Measurements from ENCODE around the gene SLC7A1.

SLC7A1 gene

GRCh38 chr13:29535663-29536655 lies 59.5 kb downstream of the SLC7A1 start:
- in situ Hi-C loops (cut with MboI; ENCODE audit: low sequenced_read_pairs) = loop anchor here (25.0 kb wide), 1 partner anchor 176 kb away; no protein-coding TSS in a partner anchor

- in situ Hi-C loops (cut with MboI; ENCODE audit: low sequenced_read_pairs) = loop anchor here (25.0 kb wide), 1 partner anchor 178 kb away; no protein-coding TSS in a partner anchor
Observed at GRCh38 chr13:29534083-29534482, 61.4 kb downstream of the SLC7A1 start.

GRCh38 chr13:29532821-29533220 lies 62.7 kb downstream of the SLC7A1 start:
- in situ Hi-C loops (cut with MboI; ENCODE audit: low sequenced_read_pairs) = loop anchor here (25.0 kb wide), 1 partner anchor 179 kb away; no protein-coding TSS in a partner anchor

- in situ Hi-C loops (cut with MboI; ENCODE audit: low sequenced_read_pairs) = loop anchor here (25.0 kb wide), 1 partner anchor 180 kb away; no protein-coding TSS in a partner anchor
Observed at GRCh38 chr13:29532116-29532515, 63.4 kb downstream of the SLC7A1 start.

GRCh38 chr13:29530901-29531300 lies 64.6 kb downstream of the SLC7A1 start:
- in situ Hi-C loops (cut with MboI; ENCODE audit: low sequenced_read_pairs) = loop anchor here (25.0 kb wide), 1 partner anchor 181 kb away; no protein-coding TSS in a partner anchor

GRCh38 chr13:29529754-29530153 lies 65.7 kb downstream of the SLC7A1 start:
- in situ Hi-C loops (cut with MboI; ENCODE audit: low sequenced_read_pairs) = loop anchor here (25.0 kb wide), 1 partner anchor 183 kb away; no protein-coding TSS in a partner anchor

- in situ Hi-C loops (cut with MboI; ENCODE audit: low sequenced_read_pairs) = loop anchor here (25.0 kb wide), 1 partner anchor 184 kb away; no protein-coding TSS in a partner anchor
Observed at GRCh38 chr13:29527916-29528315, 67.6 kb downstream of the SLC7A1 start.

- in situ Hi-C loops (cut with MboI; ENCODE audit: low sequenced_read_pairs) = loop anchor here (25.0 kb wide), 1 partner anchor 185 kb away; no protein-coding TSS in a partner anchor
Observed at GRCh38 chr13:29527511-29527910, 68.0 kb downstream of the SLC7A1 start.

- in situ Hi-C loops (cut with MboI; ENCODE audit: low sequenced_read_pairs) = loop anchor here (25.0 kb wide), 1 partner anchor 186 kb away; no protein-coding TSS in a partner anchor
Observed at GRCh38 chr13:29526741-29527140, 68.7 kb downstream of the SLC7A1 start.

GRCh38 chr13:29525757-29526156 lies 69.7 kb downstream of the SLC7A1 start:
- in situ Hi-C loops (cut with MboI; ENCODE audit: low sequenced_read_pairs) = loop anchor here (25.0 kb wide), 1 partner anchor 187 kb away; no protein-coding TSS in a partner anchor

- in situ Hi-C loops (cut with MboI; ENCODE audit: low sequenced_read_pairs) = loop anchor here (25.0 kb wide), 1 partner anchor 188 kb away; no protein-coding TSS in a partner anchor
Observed at GRCh38 chr13:29524641-29525040, 70.8 kb downstream of the SLC7A1 start.

GRCh38 chr13:29524176-29524575 lies 71.3 kb downstream of the SLC7A1 start:
- in situ Hi-C loops (cut with MboI; ENCODE audit: low sequenced_read_pairs) = no loop called here

GRCh38 chr13:29523199-29523961 lies 72.1 kb downstream of the SLC7A1 start:
- in situ Hi-C loops (cut with MboI; ENCODE audit: low sequenced_read_pairs) = no loop called here

- in situ Hi-C loops (cut with MboI; ENCODE audit: low sequenced_read_pairs) = no loop called here
Observed at GRCh38 chr13:29522044-29522685, 73.3 kb downstream of the SLC7A1 start.

GRCh38 chr13:29521336-29521735 lies 74.2 kb downstream of the SLC7A1 start:
- in situ Hi-C loops (cut with MboI; ENCODE audit: low sequenced_read_pairs) = no loop called here

- in situ Hi-C loops (cut with MboI; ENCODE audit: low sequenced_read_pairs) = no loop called here
Observed at GRCh38 chr13:29520671-29521070, 74.8 kb downstream of the SLC7A1 start.

- in situ Hi-C loops (cut with MboI; ENCODE audit: low sequenced_read_pairs) = no loop called here
Observed at GRCh38 chr13:29519921-29520320, 75.6 kb downstream of the SLC7A1 start.

GRCh38 chr13:29516880-29517279 lies 78.6 kb downstream of the SLC7A1 start:
- in situ Hi-C loops (cut with MboI; ENCODE audit: low sequenced_read_pairs) = no loop called here

GRCh38 chr13:29516012-29516411 lies 79.5 kb downstream of the SLC7A1 start:
- in situ Hi-C loops (cut with MboI; ENCODE audit: low sequenced_read_pairs) = no loop called here

- in situ Hi-C loops (cut with MboI; ENCODE audit: low sequenced_read_pairs) = no loop called here
Observed at GRCh38 chr13:29515372-29515771, 80.1 kb downstream of the SLC7A1 start.
